IPS DF 19.7 (cell line): Measurements from ENCODE around the gene UNC45A.
"Not testable (repeated sequence)": the region's sequence is repeated elsewhere in the genome, so short reads cannot be mapped to it uniquely, and the experiment has no call there.

ENCODE experiments used
- DNase-seq: peaks from one replicate; pipeline ENCODE4 v3.0.0-alpha.2; 2013; ENCODE audit warnings: low read depth, low spot score

The UNC45A gene

GRCh38 chr15:90902840-90903732 lies 32.0 kb upstream of the UNC45A start, which contains the start of gene MAN2A2:
TSS of gene MAN2A2 (plus strand) at chr15:90903302. CDS start at chr15:90904208, 906 bp downstream.
- no peak for DNase-seq

- DNase-seq: no peak
Measured at GRCh38 chr15:90903733-90904536, 31.1 kb upstream of the UNC45A start.

- no peak for DNase-seq
Measured at GRCh38 chr15:90904746-90905145, 30.3 kb upstream of the UNC45A start.

- no peak for DNase-seq
Measured at GRCh38 chr15:90905306-90906180, 29.5 kb upstream of the UNC45A start.

GRCh38 chr15:90906181-90906849 lies 28.8 kb upstream of the UNC45A start:
- DNase-seq: no peak

GRCh38 chr15:90907051-90907660 lies 27.9 kb upstream of the UNC45A start:
- DNase-seq: no peak

GRCh38 chr15:90907838-90908507 lies 27.1 kb upstream of the UNC45A start:
- DNase-seq: no peak

GRCh38 chr15:90909449-90909848 lies 25.6 kb upstream of the UNC45A start:
- DNase-seq: not testable (repeated sequence)

GRCh38 chr15:90909976-90910375 lies 25.1 kb upstream of the UNC45A start:
- no peak for DNase-seq

- no peak for DNase-seq
Measured at GRCh38 chr15:90910441-90911301, 24.4 kb upstream of the UNC45A start.

- no peak for DNase-seq
Measured at GRCh38 chr15:90911302-90911623, 23.8 kb upstream of the UNC45A start.

- DNase-seq: no peak
Measured at GRCh38 chr15:90911906-90912769, 22.9 kb upstream of the UNC45A start.

- no peak for DNase-seq
Measured at GRCh38 chr15:90912770-90913075, 22.4 kb upstream of the UNC45A start.

- DNase-seq: no peak
Measured at GRCh38 chr15:90913398-90913944, 21.6 kb upstream of the UNC45A start.

- no peak for DNase-seq
Measured at GRCh38 chr15:90914305-90915080, 20.6 kb upstream of the UNC45A start.

- no peak for DNase-seq
Measured at GRCh38 chr15:90915216-90915807, 19.8 kb upstream of the UNC45A start.
